ENCODE results near the gene SLC6A6.

The SLC6A6 gene

GRCh38 chr3:14528081-14528480 lies 125.7 kb downstream of the SLC6A6 start:
- DNase-seq, result no peak

- DNase-seq, result no peak
Measured at GRCh38 chr3:14531856-14532395, 129.5 kb downstream of the SLC6A6 start.

- DNase-seq, result no peak
Measured at GRCh38 chr3:14532691-14533456, 130.5 kb downstream of the SLC6A6 start.

GRCh38 chr3:14533457-14533958 lies 131.1 kb downstream of the SLC6A6 start:
- no peak for DNase-seq

GRCh38 chr3:14534516-14535191 lies 132.2 kb downstream of the SLC6A6 start:
- DNase-seq, result no peak

GRCh38 chr3:14535616-14536015 lies 133.2 kb downstream of the SLC6A6 start:
- DNase-seq, result no peak

GRCh38 chr3:14536055-14536815 lies 133.8 kb downstream of the SLC6A6 start:
- no peak for DNase-seq

- DNase-seq, result no peak
Measured at GRCh38 chr3:14536837-14537589, 134.6 kb downstream of the SLC6A6 start.

GRCh38 chr3:14537590-14538450 lies 135.4 kb downstream of the SLC6A6 start:
- DNase-seq, result no peak

- DNase-seq, result no peak
Measured at GRCh38 chr3:14538451-14539088, 136.2 kb downstream of the SLC6A6 start.
